ENCODE results near the gene UBQLN1.
A peak's percentile ranks its signal among the peaks of the same experiment; 100 is the strongest.
"Not testable (repeated sequence)": the region's sequence is repeated elsewhere in the genome, so short reads cannot be mapped to it uniquely, and the experiment has no call there.

Gene UBQLN1

GRCh38 chr9:83633255-83633654 is 74.5 kb downstream of the UBQLN1 start:
- no peak for DNase-seq (ENCODE audit: low read depth in 2 of 2)

DNA sequence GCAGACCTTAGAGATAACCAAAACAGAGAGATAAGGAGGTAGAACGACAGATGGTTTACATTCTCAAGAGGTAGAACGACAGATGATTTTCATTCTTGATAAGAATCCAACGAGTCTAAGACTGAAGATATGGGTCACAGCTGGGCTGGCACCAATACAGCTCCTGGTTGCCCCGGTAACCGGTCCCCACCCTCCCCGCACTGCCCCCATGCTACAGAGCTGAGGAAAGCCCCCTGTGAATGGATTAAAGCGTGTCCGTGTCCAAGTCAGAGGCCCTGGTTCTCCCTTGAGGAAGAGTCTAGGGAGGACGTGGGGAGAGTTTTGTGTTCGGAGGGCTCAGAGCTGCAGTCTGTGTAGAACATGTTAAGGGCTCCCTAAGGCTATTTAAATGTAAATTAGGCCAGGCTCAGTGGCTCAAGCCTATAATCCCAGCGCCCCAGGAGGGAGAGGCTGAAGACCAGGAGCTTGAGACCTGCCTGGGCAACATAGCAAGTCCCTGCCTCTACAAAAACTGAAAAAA is 76.8 kb downstream of the UBQLN1 start:
- DNase-seq (ENCODE audit: low read depth in 2 of 2): no peak

DNA sequence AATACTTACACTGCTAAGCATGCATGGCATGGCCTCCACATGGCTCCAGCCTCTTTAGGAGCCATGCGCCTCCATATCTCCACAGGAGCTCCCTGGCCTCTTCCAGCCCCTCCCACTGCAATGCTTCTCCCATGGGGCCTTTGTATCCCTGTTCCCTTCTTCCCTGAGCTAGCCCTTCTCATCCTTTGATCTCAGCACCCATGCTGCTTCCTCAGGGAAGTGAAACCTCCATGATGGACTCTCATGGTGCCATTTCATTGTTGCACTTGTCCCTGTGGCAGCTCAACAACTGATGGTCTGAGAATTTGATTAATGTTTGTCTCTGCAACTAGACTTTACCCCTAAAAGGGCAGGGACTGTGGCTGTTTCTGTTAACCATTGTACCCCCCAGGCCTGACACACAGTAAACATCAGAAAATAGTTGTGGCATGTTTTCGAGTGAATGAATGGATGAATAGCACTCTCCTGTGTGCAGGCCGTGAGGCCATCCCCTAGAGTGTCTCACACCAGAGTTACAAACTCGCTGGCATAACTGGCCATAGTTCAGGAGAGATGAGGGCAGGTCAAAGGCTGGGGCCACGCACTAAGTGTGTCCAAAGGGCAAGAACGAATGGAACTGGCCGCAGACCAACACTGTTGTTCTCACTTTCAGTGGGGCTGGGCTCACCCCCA is 78.2 kb downstream of the UBQLN1 start:
- no peak for DNase-seq (ENCODE audit: low read depth in 2 of 2)

DNA sequence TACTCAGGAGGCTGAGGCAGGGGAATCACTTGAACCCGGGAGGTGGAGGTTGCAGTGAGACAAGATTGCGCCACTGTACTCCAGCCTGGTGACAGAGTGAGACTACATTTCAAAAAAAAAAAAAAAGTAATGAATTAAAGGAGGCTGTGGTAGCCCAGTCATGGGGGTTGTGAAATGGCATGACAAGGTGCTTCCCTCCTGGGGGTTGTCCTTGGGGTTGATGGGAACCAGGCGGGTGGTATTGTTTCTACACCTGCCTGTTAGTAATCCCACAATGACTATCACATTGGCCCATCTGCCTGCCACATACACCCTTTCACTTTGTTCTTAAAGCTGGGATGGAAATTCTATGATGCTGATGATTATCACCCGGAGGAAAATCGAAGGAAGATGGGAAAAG is 79.2 kb downstream of the UBQLN1 start:
- no peak for DNase-seq (ENCODE audit: low read depth in 2 of 2)

GRCh38 chr9:83625178-83625577 is 82.6 kb downstream of the UBQLN1 start:
- no peak for DNase-seq (ENCODE audit: low read depth in 2 of 2)

- no peak for DNase-seq (ENCODE audit: low read depth in 2 of 2)
Measured at GRCh38 chr9:83623679-83624076, 84.1 kb downstream of the UBQLN1 start.

- DNase-seq (ENCODE audit: low read depth in 2 of 2): peak; percentile 16 to 58
Measured at GRCh38 chr9:83622939-83623678, 84.6 kb downstream of the UBQLN1 start, which contains the start of gene IDNK. IDNK (plus strand) TSS chr9:83623143; CDS start chr9:83623172, 29 bp downstream.

GRCh38 chr9:83622433-83622938 is 85.3 kb downstream of the UBQLN1 start:
- DNase-seq (ENCODE audit: low read depth in 2 of 2): peak in 1 of 2 donors; percentile 46

DNA sequence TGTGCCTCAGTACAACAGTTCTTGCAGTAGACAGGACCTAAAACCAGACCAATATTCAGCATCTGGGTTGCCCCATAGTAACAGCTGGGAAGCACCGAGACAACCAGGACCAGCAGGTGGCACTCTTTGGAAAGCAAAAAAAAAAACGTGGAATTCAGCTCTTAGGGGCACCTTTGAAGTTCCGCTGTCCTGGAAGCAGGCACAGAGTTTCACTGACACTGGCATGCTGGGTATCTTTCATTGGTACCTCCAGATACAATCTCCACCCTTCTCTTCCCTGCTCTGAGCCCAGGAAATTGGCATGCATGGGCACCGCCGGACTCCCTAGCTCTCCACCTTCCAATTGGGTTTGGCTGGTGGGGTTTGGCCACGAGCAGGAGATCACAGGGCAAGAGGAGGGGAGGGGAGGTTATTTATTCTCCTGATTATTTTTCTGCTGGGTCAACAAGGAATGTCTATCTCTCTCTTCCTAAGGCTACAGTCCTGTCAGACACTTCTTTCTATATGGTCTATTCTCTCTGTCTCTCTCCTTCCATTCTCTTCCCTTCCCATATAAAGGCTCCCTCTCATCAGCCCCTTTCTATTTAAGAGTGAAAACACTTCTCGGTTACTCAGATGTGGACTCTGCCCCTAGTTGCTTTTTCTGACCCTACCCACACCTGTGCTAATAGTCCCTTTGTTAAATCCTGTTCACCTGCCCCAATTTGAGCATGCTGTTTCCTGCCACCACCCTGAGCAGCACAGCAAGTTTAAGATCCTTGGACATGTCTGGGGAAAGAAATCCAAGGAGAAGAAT is 86.7 kb downstream of the UBQLN1 start:
- peak in 1 of 2 donors; percentile 8 for DNase-seq (ENCODE audit: low read depth in 2 of 2)

DNA sequence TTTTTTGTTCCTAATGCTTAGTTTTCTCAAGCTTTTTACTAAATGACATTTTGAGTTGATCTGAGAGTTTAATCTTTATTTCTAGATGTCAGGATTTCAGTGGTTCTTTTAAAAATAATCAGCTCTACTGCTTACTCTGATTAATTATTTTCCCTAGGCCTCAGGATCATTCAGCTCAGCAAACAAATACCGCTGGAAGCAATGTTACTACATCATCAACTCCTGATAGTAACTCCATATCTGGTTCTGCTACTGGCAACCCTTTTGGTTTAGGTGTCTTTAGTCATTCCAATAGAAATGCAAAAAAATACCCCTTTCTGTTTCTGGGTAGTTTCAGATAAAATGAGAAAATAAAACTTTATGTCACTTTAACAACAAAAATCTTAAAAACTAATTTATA is 90.5 kb downstream of the UBQLN1 start:
- DNase-seq (ENCODE audit: low read depth in 2 of 2): no peak

DNA sequence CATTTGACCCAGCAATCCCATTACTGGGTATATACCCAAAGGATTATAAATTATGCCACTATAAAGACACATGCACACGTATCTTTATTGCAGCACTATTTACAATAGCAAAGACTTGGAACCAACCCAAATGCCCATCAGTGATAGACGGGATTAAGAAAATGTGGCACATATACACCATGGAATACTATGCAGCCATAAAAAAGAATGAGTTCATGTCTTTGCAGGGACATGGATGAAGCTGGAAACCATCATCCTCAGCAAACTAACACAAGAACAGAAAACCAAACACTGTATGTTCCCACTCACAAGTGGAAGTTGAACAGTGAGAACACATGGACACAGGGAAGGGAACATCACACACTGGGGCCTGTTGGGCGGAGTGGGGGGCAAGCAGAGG is 94.5 kb downstream of the UBQLN1 start:
- DNase-seq (ENCODE audit: low read depth in 2 of 2): not testable (repeated sequence)

Measured in stimulated activated CD8-positive, alpha-beta memory T cell treated with anti-CD3 and anti-CD28 coated beads, Interleukin-7, amount 100 ng/mL, for 4 hours (primary cell).